ENCODE results near the gene LRRC56. TPM values are rescaled to one million over a fixed set of nuclear protein-coding genes. Genes with fewer than 3 reads are reported as not detected.
"Not testable (repeated sequence)": the region's sequence is repeated elsewhere in the genome, so short reads cannot be mapped to it uniquely, and the experiment has no call there.

Gene LRRC56
- total RNA-seq, 3 donors from 2014 or later, result 1.5 to 5.2 (median 4.8) TPM

DNA sequence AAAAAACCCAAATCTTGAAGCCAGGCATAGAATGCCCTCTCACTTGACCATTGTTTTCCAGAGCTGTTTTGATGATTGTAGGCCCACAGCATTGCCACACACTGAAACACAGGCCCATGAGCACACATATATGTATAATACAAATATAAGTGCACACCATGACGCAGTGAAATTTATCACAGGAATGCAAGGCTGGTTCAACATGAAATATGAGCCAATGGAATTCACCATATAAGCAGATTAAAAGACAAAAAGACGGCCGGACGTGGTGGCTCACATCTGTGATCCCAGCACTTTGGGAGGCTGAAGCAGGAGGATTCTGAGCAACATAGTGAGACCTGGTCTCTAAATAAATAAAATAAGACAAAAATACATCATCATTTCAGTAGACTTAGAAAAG lies 20.9 kb upstream of the LRRC56 start:
- TF ChIP-seq, protein P1, sequence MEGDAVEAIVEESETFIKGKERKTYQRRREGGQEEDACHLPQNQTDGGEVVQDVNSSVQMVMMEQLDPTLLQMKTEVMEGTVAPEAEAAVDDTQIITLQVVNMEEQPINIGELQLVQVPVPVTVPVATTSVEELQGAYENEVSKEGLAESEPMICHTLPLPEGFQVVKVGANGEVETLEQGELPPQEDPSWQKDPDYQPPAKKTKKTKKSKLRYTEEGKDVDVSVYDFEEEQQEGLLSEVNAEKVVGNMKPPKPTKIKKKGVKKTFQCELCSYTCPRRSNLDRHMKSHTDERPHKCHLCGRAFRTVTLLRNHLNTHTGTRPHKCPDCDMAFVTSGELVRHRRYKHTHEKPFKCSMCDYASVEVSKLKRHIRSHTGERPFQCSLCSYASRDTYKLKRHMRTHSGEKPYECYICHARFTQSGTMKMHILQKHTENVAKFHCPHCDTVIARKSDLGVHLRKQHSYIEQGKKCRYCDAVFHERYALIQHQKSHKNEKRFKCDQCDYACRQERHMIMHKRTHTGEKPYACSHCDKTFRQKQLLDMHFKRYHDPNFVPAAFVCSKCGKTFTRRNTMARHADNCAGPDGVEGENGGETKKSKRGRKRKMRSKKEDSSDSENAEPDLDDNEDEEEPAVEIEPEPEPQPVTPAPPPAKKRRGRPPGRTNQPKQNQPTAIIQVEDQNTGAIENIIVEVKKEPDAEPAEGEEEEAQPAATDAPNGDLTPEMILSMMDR (IDR thresholded peaks at IDR 0.05), result no peak
- ATAC-seq, result no peak
- peaks cover 4% of the 10 kb centered on the region for H3K4me1 ChIP-seq (ENCODE audit: low read depth)
- intact Hi-C loops (cut with DNase I, micrococcal nuclease), result no loop called here
- H3K9me3 ChIP-seq, result peaks cover 3% of the 10 kb centered on the region
- DNase-seq, result no peak
- no peak overlapping the region for H3K4me3 ChIP-seq
- no peaks in the 10 kb centered on the region for H3K36me3 ChIP-seq (ENCODE audit: low read depth)

DNA sequence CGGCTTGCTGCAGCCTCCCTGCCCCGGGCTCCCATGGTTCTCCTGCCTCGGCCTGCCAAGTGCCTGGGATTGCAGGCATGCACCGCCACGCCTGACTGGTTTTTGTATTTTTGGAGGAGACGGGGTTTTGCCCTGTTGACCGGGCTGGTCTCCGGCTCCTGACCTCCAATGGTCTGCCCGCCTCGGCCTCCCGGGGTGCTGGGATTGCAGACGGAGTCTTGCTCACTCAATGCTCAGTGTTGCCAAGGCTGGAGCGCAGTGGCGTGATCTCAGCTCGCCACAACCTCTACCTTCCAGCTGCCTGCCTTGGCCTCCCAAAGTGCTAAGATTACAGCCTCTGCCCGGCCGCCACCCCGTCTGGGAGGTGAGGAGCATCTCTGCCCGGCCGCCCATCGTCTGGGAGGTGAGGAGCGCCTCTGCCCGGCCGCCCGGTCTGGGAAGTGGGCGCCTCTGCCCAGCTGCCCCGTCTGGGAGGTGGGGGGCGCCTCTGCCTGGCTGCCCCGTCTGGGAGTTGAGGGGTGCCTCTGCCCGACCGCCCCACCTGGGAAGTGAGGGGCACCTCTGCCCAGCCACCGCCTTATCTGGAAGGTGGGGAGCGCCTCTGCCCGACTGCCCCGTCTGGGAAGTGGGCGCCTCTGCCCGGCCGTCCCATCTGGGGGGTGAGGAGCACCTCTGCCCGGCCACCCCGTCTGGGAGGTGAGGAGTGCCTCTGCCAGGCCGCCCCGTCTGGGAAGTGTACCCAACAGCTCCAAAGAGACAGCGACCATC lies 20.2 kb upstream of the LRRC56 start:
- H3K4me3 ChIP-seq; H3K4me1 ChIP-seq (ENCODE audit: low read depth); H3K9me3 ChIP-seq; H3K36me3 ChIP-seq (ENCODE audit: low read depth); ATAC-seq; intact Hi-C loops (cut with DNase I, micrococcal nuclease): not testable (repeated sequence)
- peak in 1 of 3 donors; percentile 59 for DNase-seq

DNA sequence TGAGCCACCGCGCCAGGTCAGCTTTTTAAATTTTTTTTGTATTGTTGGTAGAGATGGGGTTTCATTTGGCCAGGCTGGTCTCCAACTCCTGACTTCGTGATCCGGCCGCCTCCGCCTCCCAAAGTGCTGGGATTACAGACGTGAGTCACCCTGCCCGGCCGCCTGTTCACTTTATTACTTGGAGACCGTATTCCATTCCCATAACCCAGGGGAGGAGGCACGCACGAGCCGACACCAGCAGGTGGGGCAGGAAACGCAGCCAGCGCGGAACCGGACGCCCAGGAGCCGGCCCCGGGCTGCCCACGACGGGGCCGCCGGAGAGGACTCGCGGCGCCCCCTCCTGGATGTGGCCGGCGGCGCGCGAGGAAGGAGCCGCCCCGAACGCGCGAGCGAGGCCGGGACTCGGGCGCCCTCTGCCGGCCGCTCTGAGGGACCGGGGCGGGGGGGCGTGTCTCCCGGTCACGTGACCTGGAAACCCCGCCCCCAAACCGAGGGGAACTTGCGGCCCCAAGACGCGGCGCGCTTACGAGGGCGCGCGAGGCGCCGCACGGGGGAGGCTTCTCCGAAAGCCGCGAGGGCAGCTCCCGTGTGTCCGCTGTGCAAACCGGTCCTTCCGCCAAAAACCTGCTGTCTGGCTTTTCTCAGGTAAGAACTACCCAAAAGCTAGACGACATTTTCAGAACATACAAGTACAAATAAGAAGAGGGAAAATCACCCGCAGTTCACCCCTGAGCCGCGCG lies 18.7 kb upstream of the LRRC56 start:
- Histone ChIP-seq H3K4me1 (ENCODE audit: low read depth) (peaks cover 4% of the 10 kb centered on the region), H3K36me3 (ENCODE audit: low read depth) (no peaks in the 10 kb centered on the region), H3K4me3 (peak overlapping the region; percentile 3), H3K9me3 (peaks cover 3% of the 10 kb centered on the region)
- peak; percentile 99 for ATAC-seq
- peak; percentile 93 to 96 (median 95) for DNase-seq
- TF ChIP-seq, protein P1 (IDR thresholded peaks at IDR 0.05), result peak; percentile 99
- intact Hi-C loops (cut with DNase I, micrococcal nuclease), result no loop called here

DNA sequence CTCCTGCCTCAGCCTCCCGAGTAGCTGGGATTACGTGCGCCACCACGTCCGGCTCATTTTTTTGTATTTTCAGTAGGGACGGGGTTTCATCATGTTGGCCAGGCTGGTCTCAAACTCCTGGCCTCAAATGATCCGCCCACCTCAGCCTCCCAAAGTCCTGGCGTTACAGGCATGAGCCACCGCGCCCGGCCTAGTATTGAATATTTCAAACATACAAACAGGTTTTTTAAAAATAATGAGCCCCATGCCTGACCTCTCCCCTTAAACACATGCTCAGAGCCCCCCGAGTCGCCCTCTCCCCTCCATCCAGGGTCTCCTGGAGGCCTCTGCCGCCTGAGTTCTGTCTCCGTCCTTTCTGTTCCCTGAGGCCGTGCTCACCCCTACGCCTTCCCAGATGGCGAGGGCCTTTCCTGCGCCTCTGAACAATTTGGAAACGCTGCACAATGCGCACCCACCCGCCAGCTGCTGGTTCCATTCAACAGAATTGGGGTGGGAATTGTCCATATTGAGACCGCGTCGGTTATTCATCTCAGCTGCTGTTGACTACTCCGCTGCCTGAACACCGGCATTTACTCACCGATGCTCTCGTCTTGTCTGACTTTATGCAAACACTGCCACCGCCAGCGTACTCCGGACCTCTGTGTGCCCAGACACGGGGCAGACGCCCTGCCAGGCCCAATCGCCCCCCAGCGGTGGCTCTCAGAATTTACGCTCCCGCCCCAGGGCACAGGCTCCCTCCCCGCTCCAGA lies 16.7 kb upstream of the LRRC56 start:
- Histone ChIP-seq H3K36me3 (ENCODE audit: low read depth) (no peaks in the 10 kb centered on the region), H3K4me3 (no peak overlapping the region), H3K4me1 (ENCODE audit: low read depth) (peaks cover 4% of the 10 kb centered on the region), H3K9me3 (peaks cover 3% of the 10 kb centered on the region)
- TF ChIP-seq, protein P1 (IDR thresholded peaks at IDR 0.05), result no peak
- DNase-seq (peak in 1 of 3 donors; percentile 55), ATAC-seq (no peak)
- intact Hi-C loops (cut with DNase I, micrococcal nuclease), result no loop called here

DNA sequence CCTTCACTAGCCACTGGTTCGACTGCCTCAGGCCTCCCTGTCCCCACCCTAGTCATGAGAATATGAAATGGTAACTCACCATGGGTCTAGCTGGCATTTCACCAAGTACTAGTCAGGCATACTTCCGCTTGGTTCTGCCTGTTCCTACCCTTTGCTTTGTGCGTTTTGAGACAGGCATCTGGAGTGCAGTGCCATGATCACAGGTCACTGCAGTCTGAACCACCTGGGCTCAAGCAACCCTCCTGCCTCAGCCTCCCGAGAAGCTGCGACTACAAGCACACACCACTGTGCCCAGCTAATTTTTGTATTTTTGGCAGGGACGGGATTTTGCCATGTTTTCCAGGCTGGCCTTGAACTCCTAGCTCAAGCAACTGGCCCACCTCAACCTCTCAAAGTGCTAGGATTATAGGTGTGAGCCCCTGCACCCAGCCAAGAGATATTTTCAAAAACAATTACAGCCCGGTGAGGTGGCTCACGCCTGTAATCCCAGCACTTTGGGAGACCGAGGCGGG lies 16.1 kb upstream of the LRRC56 start:
- no peak for DNase-seq
- H3K9me3 ChIP-seq, result peaks cover 3% of the 10 kb centered on the region
- H3K4me3 ChIP-seq, result no peak overlapping the region
- peaks cover 4% of the 10 kb centered on the region for H3K4me1 ChIP-seq (ENCODE audit: low read depth)
- ATAC-seq, result no peak
- intact Hi-C loops (cut with DNase I, micrococcal nuclease), result no loop called here
- H3K36me3 ChIP-seq (ENCODE audit: low read depth), result no peaks in the 10 kb centered on the region
- TF ChIP-seq, protein P1 (IDR thresholded peaks at IDR 0.05), result no peak

Data from mucosa of descending colon (tissue), 3 donors.